K562 (cell line): Measurements from ENCODE around the gene GFRA1. TPM values are rescaled to one million over a fixed set of nuclear protein-coding genes. Genes with fewer than 3 reads are reported as not detected.

Experiments
- ATAC-seq: fragments of 200-7000 bp; cut with Tn5 transposase; 3 replicates; pipeline ENCODE4 v1.9.1; 2020; ENCODE audit warnings: moderate library complexity
- BruUV-seq: library from RNA; stranded (reverse); fragments of 400-500 nt; replicated peaks from 2 replicates; lab custom pipeline; 2021; lab: Mats Ljungman, UMichigan
- CTCF ChIA-PET: fragments of 300-600 bp; formaldehyde crosslinking; extraction: SDS; loops from one replicate; lab custom pipeline; 2021; ENCODE audit warnings: low intra/inter-chr PET ratio; lab: Yijun Ruan, JAX
- POLR2A ChIA-PET: fragments of 300-600, 350-650 bp; sonication (Branson Sonifier 250); formaldehyde crosslinking; extraction: SDS; loops from one replicate; lab custom pipeline; 2021; ENCODE audit warnings: antibody characterized with exemption, inconsistent platforms; lab: Yijun Ruan, JAX
- DNase-seq, 4 experiments: peaks; one replicate each; pipeline versions ENCODE4 v3.0.0 to v3.0.0-alpha.2; 2011 to 2018; ENCODE audit warnings: low spot score in 3 of 4, mixed read lengths in 3 of 4; ENCODE audit errors: extremely low read depth in 1 of 4
- FAIRE-seq: peaks from 2 replicates; lab custom pipeline; 2011; peaks lifted over from hg19 to GRCh38; lab: Jason Lieb, UNC
- H2AFZ ChIP-seq: 2 replicates; pipeline ENCODE4 v1.6.0; 2011; ENCODE audit warnings: low read depth, low read length, control low read depth, inconsistent platforms
- H3K27ac ChIP-seq: fragments of 200-600 bp; 3 replicates; pipeline ENCODE4 v1.8.0; 2011; ENCODE audit warnings: low read depth, mild to moderate bottlenecking, control low read depth, inconsistent platforms, low read length, moderate library complexity, mixed read lengths; ENCODE audit errors: extremely low read depth
- H3K27me3 ChIP-seq, 2 experiments: fragments of 300-600 bp in 1 of 2; 2 replicates in 1 of 2; 3 replicates in 1 of 2; pipeline versions ENCODE4 v1.6.0 to v1.8.0; 2011; ENCODE audit warnings: inconsistent platforms in 2 of 2, low read length in 2 of 2, mild to moderate bottlenecking in 1 of 2, mixed read lengths in 1 of 2, moderate library complexity in 1 of 2; ENCODE audit not compliant: control insufficient read depth in 2 of 2, insufficient read depth in 2 of 2
- H3K36me3 ChIP-seq: fragments of 300-600 bp; 3 replicates; pipeline ENCODE4 v1.8.0; 2011; ENCODE audit warnings: mild to moderate bottlenecking, low read length, inconsistent platforms; ENCODE audit not compliant: control insufficient read depth, insufficient read depth
- H3K4me1 ChIP-seq, 2 experiments: fragments of 200-600 bp in 1 of 2; replicated peaks in 1 of 2; 2 replicates in 1 of 2; 3 replicates in 1 of 2; pipeline versions ENCODE4 v1.5.1 to v1.8.0; 2011; ENCODE audit warnings: inconsistent platforms in 2 of 2, low read length in 2 of 2, mild to moderate bottlenecking in 1 of 2, mixed read lengths in 1 of 2, moderate library complexity in 1 of 2; ENCODE audit not compliant: control insufficient read depth in 2 of 2, insufficient read depth in 2 of 2
- H3K4me2 ChIP-seq: 2 replicates; pipeline ENCODE4 v1.6.1; 2011; ENCODE audit warnings: low read length, control low read depth, inconsistent platforms, mixed read lengths; ENCODE audit not compliant: insufficient read depth
- H3K4me3 ChIP-seq: fragments of 200-600 bp; sonication (generic), shearing (Covaris generic); 2 replicates; pipeline ENCODE4 v1.5.1; 2016; ENCODE audit warnings: control low read depth, inconsistent platforms
- H3K79me2 ChIP-seq: fragments of 200-600 bp; 3 replicates; pipeline ENCODE4 v1.8.0; 2011; ENCODE audit warnings: low read length, inconsistent platforms; ENCODE audit not compliant: control insufficient read depth, insufficient read depth
- H3K9ac ChIP-seq, 2 experiments: 2 replicates each; pipeline versions ENCODE4 v1.6.0 to v1.6.1; 2011; ENCODE audit warnings: low read depth in 2 of 2, low read length in 2 of 2, control low read depth in 1 of 2, inconsistent platforms in 1 of 2, mild to moderate bottlenecking in 1 of 2, mixed read lengths in 1 of 2; ENCODE audit not compliant: insufficient read depth in 1 of 2
- H3K9me1 ChIP-seq: one replicate; pipeline ENCODE4 v1.6.0; 2011; ENCODE audit warnings: inconsistent platforms, mild to moderate bottlenecking, low read length, moderate library complexity; ENCODE audit not compliant: control insufficient read depth, insufficient read depth
- H3K9me3 ChIP-seq: replicated peaks from 2 replicates; pipeline ENCODE4 v1.5.1; 2011; ENCODE audit warnings: low read depth, low read length, inconsistent platforms; ENCODE audit not compliant: control insufficient read depth, insufficient read depth
- H4K20me1 ChIP-seq: replicated peaks from 2 replicates; pipeline ENCODE4 v1.6.1; 2011; ENCODE audit warnings: low read length, inconsistent platforms, mixed read lengths; ENCODE audit not compliant: control insufficient read depth, insufficient read depth
- ARID4B ChIP-seq: sonication (generic); formaldehyde crosslinking; IDR thresholded peaks from 2 replicates; pipeline ENCODE4 v1.8.0; 2022; ENCODE audit warnings: mild to moderate bottlenecking, missing genetic modification reagents
- DIDO1 ChIP-seq: fragments of 450-650 bp; IDR thresholded peaks from 2 replicates; pipeline ENCODE4 v1.6.1; 2016; ENCODE audit warnings: low read depth, missing biosample characterization, missing genetic modification characterization
- GTF3C2 ChIP-seq: IDR thresholded peaks from 3 replicates; pipeline ENCODE4 v1.6.1; 2011; ENCODE audit warnings: borderline replicate concordance, mild to moderate bottlenecking, moderate library complexity; ENCODE audit not compliant: insufficient read length; ENCODE audit errors: extremely low read depth
- MAFF ChIP-seq: IDR thresholded peaks from 2 replicates; pipeline ENCODE4 v1.6.1; 2012; ENCODE audit warnings: low read length, improper control_type of control experiment
- MCM5 ChIP-seq: fragments of 450-650 bp; IDR thresholded peaks from 2 replicates; pipeline ENCODE4 v1.6.1; 2016; ENCODE audit warnings: low read depth
- NCOA1 ChIP-seq: fragments of 450-650 bp; IDR thresholded peaks from 2 replicates; pipeline ENCODE4 v1.6.1; 2016; ENCODE audit warnings: low read depth
- NEUROD1 ChIP-seq: fragments of 150-350 bp; IDR thresholded peaks from 2 replicates; pipeline ENCODE4 v1.6.1; 2014; ENCODE audit warnings: borderline replicate concordance, low read length, low read depth; ENCODE audit not compliant: partially characterized antibody
- NFE2 ChIP-seq: IDR thresholded peaks from 2 replicates; pipeline ENCODE4 v1.6.1; 2014; ENCODE audit warnings: antibody characterized with exemption, low read depth
- PHB ChIP-seq: fragments of 250-450 bp; sonication (Bioruptor Pico); IDR thresholded peaks from 2 replicates; pipeline ENCODE4 v1.5.0; 2021
- SRSF9 ChIP-seq: fragments of 200-400 bp; formaldehyde crosslinking; IDR thresholded peaks from 2 replicates; pipeline ENCODE4 v1.6.1; 2017; ENCODE audit warnings: low read depth, low read length, borderline replicate concordance
- TBP ChIP-seq: optimal IDR thresholded peaks from 2 replicates; pipeline ENCODE3; 2011; ENCODE audit warnings: low read depth, low read length, improper control_type of control experiment
- TOE1 ChIP-seq, 2 experiments: fragments of 450-650 bp in 1 of 2; sonication (generic) in 1 of 2; formaldehyde crosslinking in 1 of 2; IDR thresholded peaks; 2 replicates each; pipeline versions ENCODE4 v1.7.1 to v1.8.0; 2016 to 2022; ENCODE audit warnings: borderline replicate concordance in 2 of 2, mild to moderate bottlenecking in 2 of 2, antibody characterized with exemption in 1 of 2, inconsistent platforms in 1 of 2, low read depth in 1 of 2, missing genetic modification reagents in 1 of 2, moderate library complexity in 1 of 2
- ZNF12 ChIP-seq: sonication (generic); formaldehyde crosslinking; IDR thresholded peaks from 2 replicates; pipeline ENCODE4 v1.4.0; 2020; ENCODE audit warnings: mild to moderate bottlenecking, missing genetic modification reagents
- WGBS: fragments of 100-300 bp; shearing (Covaris generic); methylation state at CpG from one replicate; pipeline ENCODE4 v1.1.6; 2016; ENCODE audit warnings: low coverage, mixed read lengths; ENCODE audit not compliant: insufficient coverage; ENCODE audit errors: missing lambda C conversion rate; 5-methylcytosine and 5-hydroxymethylcytosine counted together
- in situ Hi-C: fragments of 300-500 bp; cut with MboI; formaldehyde crosslinking; loops from 4 replicates; pipeline ENCODE4 v1.15.0; 2018; ENCODE audit warnings: inconsistent platforms, mixed read lengths
- intact Hi-C: fragments of 100-400 bp; cut with micrococcal nuclease; formaldehyde crosslinking; loops from 2 replicates; pipeline ENCODE4 v1.14.2; 2022
- polyA plus RNA-seq, 8 experiments: library from polyadenylated mRNA; depleted of rRNA in 4 of 8; stranded (reverse) in 5 of 8; unstranded in 3 of 8; fragments of >200 nt; fragmentation: Nextera tagmentation in 2 of 8; fragmentation: Illumina TruSeq in 1 of 8; extraction: Ambion mirVana in 2 of 8; extraction: Trizol in 1 of 8; gene quantifications; 2 replicates each; pipeline versions ENCODE4 v1.2.1 to v1.2.3, GENCODE V29; 2011 to 2014; ENCODE audit warnings: inconsistent platforms in 1 of 8, missing spikeins in 1 of 8
- total RNA-seq, 7 experiments: library from RNA; depleted of rRNA in 6 of 7; stranded (reverse); fragments of >200 nt in 6 of 7; fragmentation: Illumina TruSeq in 2 of 7; extraction: Trizol in 2 of 7; gene quantifications; 2 replicates each; pipeline versions ENCODE4 v1.2.1 to v1.2.3, GENCODE V29; 2011 to 2021; ENCODE audit warnings: low replicate concordance in 1 of 7
- TF ChIP-seq, protein P1 (sequence below): fragments of 250-450 bp; sonication (Bioruptor Pico); IDR thresholded peaks from 2 replicates; pipeline ENCODE4 v1.8.0; 2021; ENCODE audit warnings: mild to moderate bottlenecking, moderate library complexity

GFRA1 gene
- total and polyA plus RNA-seq, 9 of the 15 experiments (the other 6 are each of a cell fraction or from before 2014, with no cell fraction given), result 0.04 TPM; not detected in 8

DNA sequence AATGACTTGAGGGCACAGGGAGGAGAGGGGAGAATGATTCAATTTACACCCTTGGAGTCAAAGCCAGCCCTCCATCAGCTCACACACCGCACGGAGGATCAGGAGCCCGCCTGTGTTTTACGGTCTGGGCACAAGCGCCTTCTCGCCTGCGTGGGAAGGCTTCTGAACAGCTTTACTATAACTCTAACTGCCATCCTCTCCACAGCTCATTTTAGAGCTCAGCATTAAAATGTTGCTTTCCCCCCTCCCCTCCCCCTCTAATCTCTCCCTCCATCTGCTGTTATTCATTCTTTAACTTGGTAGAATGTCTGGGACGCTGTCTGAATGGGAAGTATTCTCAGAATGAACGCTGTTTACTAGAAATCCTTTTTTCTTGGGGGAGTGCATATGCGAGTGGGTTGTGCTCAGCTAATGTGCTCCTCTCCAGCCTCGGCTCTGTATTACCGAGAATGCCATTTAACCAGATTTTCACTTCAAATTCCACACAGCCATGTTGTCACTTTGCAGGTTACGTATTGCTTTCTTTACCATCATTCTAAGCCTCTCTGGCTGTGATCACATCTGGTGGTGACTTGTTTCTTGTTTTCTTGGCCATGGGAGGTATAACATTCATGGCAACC, 140.1 kb downstream of the GFRA1 start:
- Histone ChIP-seq H3K79me2 (no peaks in the 10 kb centered on the region), H3K9me3 (no peaks in the 10 kb centered on the region), H3K4me2 (no peak overlapping the region), H3K36me3 (no peaks in the 10 kb centered on the region), H3K27me3 (no peaks in the 10 kb centered on the region), H3K27ac (no peak overlapping the region), H3K4me1 (no peaks in the 10 kb centered on the region), H4K20me1 (no peaks in the 10 kb centered on the region), H3K4me3 (no peak overlapping the region), H2AFZ (no peak overlapping the region), H3K9me1 (no peaks in the 10 kb centered on the region), H3K9ac (no peak overlapping the region)
- DNase-seq (no peak), ATAC-seq (no peak), FAIRE-seq (no peak)
- in situ Hi-C loops (no loop called here), intact Hi-C loops (no loop called here)
- no TSS peak for BruUV-seq
- ChIA-PET POLR2A (no interaction called here), CTCF (no interaction called here)
- 1% methylated on average over 12 of the region's 13 CpGs for WGBS
- TF ChIP-seq NFE2, result no peak
- TF ChIP-seq TOE1 (IDR thresholded peaks at IDR 0.05; ENCODE audit: borderline replicate concordance), result no peak
- no peak for TF ChIP-seq TOE1 (CRISPR knock-in tag; IDR thresholded peaks at IDR 0.05; ENCODE audit: borderline replicate concordance, low read depth)
- TF ChIP-seq SRSF9, result no peak
- no peak for TF ChIP-seq GTF3C2
- TF ChIP-seq DIDO1 (tag), result no peak
- no peak for TF ChIP-seq MAFF
- no peak for TF ChIP-seq PHB
- TF ChIP-seq MCM5, result no peak
- TF ChIP-seq, protein P1, sequence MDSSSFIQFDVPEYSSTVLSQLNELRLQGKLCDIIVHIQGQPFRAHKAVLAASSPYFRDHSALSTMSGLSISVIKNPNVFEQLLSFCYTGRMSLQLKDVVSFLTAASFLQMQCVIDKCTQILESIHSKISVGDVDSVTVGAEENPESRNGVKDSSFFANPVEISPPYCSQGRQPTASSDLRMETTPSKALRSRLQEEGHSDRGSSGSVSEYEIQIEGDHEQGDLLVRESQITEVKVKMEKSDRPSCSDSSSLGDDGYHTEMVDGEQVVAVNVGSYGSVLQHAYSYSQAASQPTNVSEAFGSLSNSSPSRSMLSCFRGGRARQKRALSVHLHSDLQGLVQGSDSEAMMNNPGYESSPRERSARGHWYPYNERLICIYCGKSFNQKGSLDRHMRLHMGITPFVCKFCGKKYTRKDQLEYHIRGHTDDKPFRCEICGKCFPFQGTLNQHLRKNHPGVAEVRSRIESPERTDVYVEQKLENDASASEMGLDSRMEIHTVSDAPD (CRISPR knock-in tag), result no peak
- no peak for TF ChIP-seq TBP
- TF ChIP-seq NEUROD1, result no peak
- TF ChIP-seq ARID4B, result no peak
- no peak for TF ChIP-seq NCOA1
- no peak for TF ChIP-seq ZNF12 (CRISPR knock-in tag)
